Nephron (organoid): Measurements from ENCODE around the gene TBC1D5.

Experiments
- H3K27ac Mint-ChIP-seq, 3 experiments: 2 replicates each; pipeline ENCODE4 v1.8.0; 2020; ENCODE audit warnings: mixed read lengths in 3 of 3, mild to moderate bottlenecking in 2 of 3, moderate library complexity in 1 of 3
- H3K27me3 Mint-ChIP-seq: 2 replicates; pipeline ENCODE4 v1.8.0; 2021; ENCODE audit warnings: low read depth, mild to moderate bottlenecking, moderate library complexity, mixed read lengths
- H3K36me3 Mint-ChIP-seq: 2 replicates; pipeline ENCODE4 v1.8.0; 2020; ENCODE audit warnings: low read depth, mixed read lengths
- H3K4me1 Mint-ChIP-seq: 2 replicates; pipeline ENCODE4 v1.8.0; 2020; ENCODE audit warnings: mixed read lengths
- H3K4me3 Mint-ChIP-seq, 3 experiments: 2 replicates each; pipeline ENCODE4 v1.8.0; 2020; ENCODE audit warnings: mild to moderate bottlenecking in 3 of 3, mixed read lengths in 3 of 3, moderate library complexity in 2 of 3
- H3K9me3 Mint-ChIP-seq: 2 replicates; pipeline ENCODE4 v1.8.0; 2020; ENCODE audit warnings: mixed read lengths
- TF ChIP-seq, protein P1 (sequence below), 3 experiments: fragments of 200-600 bp; sonication (generic); IDR thresholded peaks; one replicate each; pipeline ENCODE4 v1.5.0; 2021; ENCODE audit warnings: antibody characterized with exemption in 3 of 3; ENCODE audit not compliant: unreplicated experiment in 3 of 3

The TBC1D5 gene

DNA sequence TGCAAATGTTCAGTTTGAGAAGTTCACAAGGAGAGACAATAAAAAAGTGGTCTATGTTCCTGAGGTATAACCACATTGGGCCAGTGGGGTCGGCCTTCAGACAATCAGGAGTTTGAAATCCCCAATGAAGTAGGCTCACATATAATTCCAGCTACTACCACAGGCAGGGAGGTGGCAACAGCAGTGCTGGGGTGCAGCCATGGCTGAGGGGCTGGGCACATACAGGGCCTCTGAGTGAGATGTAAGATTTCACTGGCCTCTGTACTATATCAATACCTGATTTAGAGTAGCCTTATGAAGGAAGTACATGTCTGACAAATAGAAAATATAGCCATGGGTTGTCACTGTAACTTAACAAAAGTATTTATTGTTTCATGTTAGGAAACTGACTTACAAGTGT is 402.2 kb downstream of the TBC1D5 start:
- no peak overlapping the region for H3K4me3 Mint-ChIP-seq
- TF ChIP-seq, protein P1, sequence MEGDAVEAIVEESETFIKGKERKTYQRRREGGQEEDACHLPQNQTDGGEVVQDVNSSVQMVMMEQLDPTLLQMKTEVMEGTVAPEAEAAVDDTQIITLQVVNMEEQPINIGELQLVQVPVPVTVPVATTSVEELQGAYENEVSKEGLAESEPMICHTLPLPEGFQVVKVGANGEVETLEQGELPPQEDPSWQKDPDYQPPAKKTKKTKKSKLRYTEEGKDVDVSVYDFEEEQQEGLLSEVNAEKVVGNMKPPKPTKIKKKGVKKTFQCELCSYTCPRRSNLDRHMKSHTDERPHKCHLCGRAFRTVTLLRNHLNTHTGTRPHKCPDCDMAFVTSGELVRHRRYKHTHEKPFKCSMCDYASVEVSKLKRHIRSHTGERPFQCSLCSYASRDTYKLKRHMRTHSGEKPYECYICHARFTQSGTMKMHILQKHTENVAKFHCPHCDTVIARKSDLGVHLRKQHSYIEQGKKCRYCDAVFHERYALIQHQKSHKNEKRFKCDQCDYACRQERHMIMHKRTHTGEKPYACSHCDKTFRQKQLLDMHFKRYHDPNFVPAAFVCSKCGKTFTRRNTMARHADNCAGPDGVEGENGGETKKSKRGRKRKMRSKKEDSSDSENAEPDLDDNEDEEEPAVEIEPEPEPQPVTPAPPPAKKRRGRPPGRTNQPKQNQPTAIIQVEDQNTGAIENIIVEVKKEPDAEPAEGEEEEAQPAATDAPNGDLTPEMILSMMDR (IDR thresholded peaks at IDR 0.05; ENCODE audit: unreplicated experiment in 3 of 3) = no peak
- no peaks in the 10 kb centered on the region for H3K27me3 Mint-ChIP-seq
- H3K9me3 Mint-ChIP-seq = no peaks in the 10 kb centered on the region
- H3K4me1 Mint-ChIP-seq = peaks cover 6% of the 10 kb centered on the region
- no peak overlapping the region for H3K27ac Mint-ChIP-seq
- H3K36me3 Mint-ChIP-seq = peaks cover 3% of the 10 kb centered on the region

DNA sequence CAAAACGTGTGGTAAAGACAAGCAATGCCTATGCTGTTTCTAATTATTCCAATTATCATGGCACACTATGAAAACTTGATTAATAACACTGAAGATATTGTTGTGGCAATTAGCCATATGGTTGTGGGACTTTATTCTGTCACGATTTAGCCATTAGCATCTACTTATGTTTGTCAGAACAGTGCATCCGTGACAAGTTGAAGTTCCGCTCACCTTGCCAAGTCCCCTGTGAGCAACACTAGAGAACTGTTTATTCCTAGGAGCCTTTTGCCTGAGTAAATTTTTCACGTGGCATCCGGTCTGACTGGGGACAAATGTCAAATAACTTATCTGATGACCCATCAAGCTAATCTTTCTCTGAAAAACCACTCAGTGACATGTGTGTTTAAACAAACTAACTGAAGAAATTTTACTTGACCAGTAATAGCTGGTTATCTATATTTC is 403.3 kb downstream of the TBC1D5 start:
- H3K27ac Mint-ChIP-seq = no peak overlapping the region
- no peaks in the 10 kb centered on the region for H3K27me3 Mint-ChIP-seq
- peaks cover 3% of the 10 kb centered on the region for H3K36me3 Mint-ChIP-seq
- TF ChIP-seq, protein P1 (IDR thresholded peaks at IDR 0.05; ENCODE audit: unreplicated experiment in 3 of 3) = no peak
- H3K4me3 Mint-ChIP-seq = no peak overlapping the region
- H3K4me1 Mint-ChIP-seq = peaks cover 6% of the 10 kb centered on the region
- no peaks in the 10 kb centered on the region for H3K9me3 Mint-ChIP-seq

DNA sequence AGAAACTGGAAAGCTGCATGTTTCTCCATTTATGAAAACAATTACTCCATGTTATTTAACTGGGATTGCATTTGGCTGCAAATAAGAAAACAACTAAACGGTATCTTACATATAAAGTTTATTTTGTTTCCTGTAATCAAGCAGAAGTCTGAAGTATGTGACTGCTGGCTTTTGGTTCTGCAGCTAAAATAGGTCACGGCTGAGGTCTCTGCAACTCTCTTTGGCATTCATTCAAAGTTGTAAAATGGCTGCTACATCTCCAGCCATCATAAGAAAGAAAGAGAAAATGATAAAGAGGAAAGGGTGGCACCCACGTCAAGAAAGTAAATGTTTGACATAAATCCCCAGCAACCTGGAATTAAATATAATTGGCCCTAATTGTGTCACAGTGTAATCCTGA is 406.1 kb downstream of the TBC1D5 start:
- H3K9me3 Mint-ChIP-seq = no peaks in the 10 kb centered on the region
- H3K27me3 Mint-ChIP-seq = no peaks in the 10 kb centered on the region
- TF ChIP-seq, protein P1 (IDR thresholded peaks at IDR 0.05; ENCODE audit: unreplicated experiment in 3 of 3) = no peak
- H3K36me3 Mint-ChIP-seq = peaks cover 3% of the 10 kb centered on the region
- peak overlapping the region; percentile 58 to 85 (median 78) for H3K27ac Mint-ChIP-seq
- peaks cover 6% of the 10 kb centered on the region for H3K4me1 Mint-ChIP-seq
- no peak overlapping the region for H3K4me3 Mint-ChIP-seq

DNA sequence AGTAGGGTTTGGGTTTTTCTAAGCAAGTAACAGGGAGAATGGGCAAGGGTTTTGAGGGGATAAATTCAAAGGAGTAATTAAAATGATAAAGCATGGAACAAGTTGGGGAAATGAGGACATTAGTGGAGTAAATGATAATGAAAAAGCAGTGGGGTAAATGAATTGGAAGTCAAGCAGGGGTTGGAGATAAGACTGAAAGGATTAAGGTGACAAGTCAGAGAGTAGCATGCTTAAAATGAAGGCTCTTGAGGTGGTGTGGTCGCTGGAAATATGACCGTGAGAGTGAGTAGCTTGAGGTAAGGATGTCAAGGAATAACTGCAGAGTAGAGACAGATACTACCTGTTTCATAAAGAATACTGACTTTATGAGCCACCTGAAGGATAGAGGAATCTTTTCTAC is 408.5 kb downstream of the TBC1D5 start:
- TF ChIP-seq, protein P1 (IDR thresholded peaks at IDR 0.05; ENCODE audit: unreplicated experiment in 3 of 3) = no peak
- Mint-ChIP-seq H3K27ac (no peak overlapping the region), H3K4me3 (no peak overlapping the region), H3K36me3 (no peaks in the 10 kb centered on the region), H3K4me1 (peaks cover 6% of the 10 kb centered on the region), H3K9me3 (no peaks in the 10 kb centered on the region), H3K27me3 (no peaks in the 10 kb centered on the region)

DNA sequence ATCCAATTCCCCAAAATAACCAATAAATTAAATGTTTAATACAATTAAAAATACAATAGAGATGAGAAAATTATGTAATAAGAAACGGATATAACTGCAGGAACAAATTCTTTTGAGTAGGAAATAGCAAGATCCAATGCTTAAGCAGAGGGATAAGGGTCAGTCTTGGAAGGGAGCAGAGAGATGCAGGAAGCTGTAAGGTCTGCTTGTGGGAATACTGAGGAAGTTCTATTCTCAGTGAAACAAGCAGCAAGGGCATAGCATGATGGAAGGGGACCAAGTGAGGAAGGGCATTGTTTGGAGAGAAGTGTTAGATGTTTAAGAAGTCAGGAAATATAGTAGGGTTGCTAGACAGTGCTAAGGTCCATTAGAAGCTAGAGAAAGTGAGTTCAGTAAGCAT is 409.0 kb downstream of the TBC1D5 start:
- Mint-ChIP-seq H3K36me3 (no peaks in the 10 kb centered on the region), H3K27ac (no peak overlapping the region), H3K4me1 (peaks cover 6% of the 10 kb centered on the region), H3K9me3 (no peaks in the 10 kb centered on the region), H3K27me3 (no peaks in the 10 kb centered on the region), H3K4me3 (no peak overlapping the region)
- TF ChIP-seq, protein P1 (IDR thresholded peaks at IDR 0.05; ENCODE audit: unreplicated experiment in 3 of 3) = no peak

DNA sequence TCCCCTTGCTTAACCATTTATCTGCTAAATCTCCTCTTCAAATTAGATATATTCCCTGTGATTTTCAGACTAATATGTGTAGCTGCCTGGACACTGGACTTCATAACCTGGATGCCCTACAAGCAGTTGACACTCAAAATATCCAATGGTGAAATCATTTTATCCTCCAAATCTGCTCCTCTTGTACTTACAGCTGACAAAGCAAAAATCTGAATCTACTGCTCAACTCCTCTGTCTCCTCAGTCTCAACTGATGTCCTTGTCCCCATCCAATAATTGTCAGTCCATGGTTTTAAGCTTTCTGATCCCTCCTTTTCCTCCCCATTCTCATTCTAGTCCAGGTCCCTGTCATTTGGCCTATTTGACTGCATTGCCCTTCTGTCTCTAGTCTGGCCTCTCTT is 411.8 kb downstream of the TBC1D5 start:
- Mint-ChIP-seq H3K27ac (no peak overlapping the region), H3K9me3 (no peaks in the 10 kb centered on the region), H3K27me3 (no peaks in the 10 kb centered on the region), H3K36me3 (no peaks in the 10 kb centered on the region), H3K4me1 (no peaks in the 10 kb centered on the region), H3K4me3 (no peak overlapping the region)
- TF ChIP-seq, protein P1 (IDR thresholded peaks at IDR 0.05; ENCODE audit: unreplicated experiment in 3 of 3) = no peak
